Fibroblast of mammary gland (primary cell): ENCODE data around the gene IFITM2.

Source experiments
- DNase-seq: peaks from one replicate; pipeline ENCODE4 v3.0.0-alpha.2; 2010; ENCODE audit warnings: low read depth
- H3K4me3 ChIP-seq: 2 replicates; pipeline ENCODE4 v1.5.1; 2011; ENCODE audit warnings: low read depth, mild to moderate bottlenecking, low read length, moderate library complexity; ENCODE audit not compliant: control insufficient read depth
- TF ChIP-seq, protein P1 (sequence below): conservative IDR thresholded peaks from 2 replicates; pipeline ENCODE4 v1.5.1; 2011; ENCODE audit warnings: low read depth, low read length, inconsistent platforms; ENCODE audit not compliant: control insufficient read depth, insufficient read depth

IFITM2 gene

DNA sequence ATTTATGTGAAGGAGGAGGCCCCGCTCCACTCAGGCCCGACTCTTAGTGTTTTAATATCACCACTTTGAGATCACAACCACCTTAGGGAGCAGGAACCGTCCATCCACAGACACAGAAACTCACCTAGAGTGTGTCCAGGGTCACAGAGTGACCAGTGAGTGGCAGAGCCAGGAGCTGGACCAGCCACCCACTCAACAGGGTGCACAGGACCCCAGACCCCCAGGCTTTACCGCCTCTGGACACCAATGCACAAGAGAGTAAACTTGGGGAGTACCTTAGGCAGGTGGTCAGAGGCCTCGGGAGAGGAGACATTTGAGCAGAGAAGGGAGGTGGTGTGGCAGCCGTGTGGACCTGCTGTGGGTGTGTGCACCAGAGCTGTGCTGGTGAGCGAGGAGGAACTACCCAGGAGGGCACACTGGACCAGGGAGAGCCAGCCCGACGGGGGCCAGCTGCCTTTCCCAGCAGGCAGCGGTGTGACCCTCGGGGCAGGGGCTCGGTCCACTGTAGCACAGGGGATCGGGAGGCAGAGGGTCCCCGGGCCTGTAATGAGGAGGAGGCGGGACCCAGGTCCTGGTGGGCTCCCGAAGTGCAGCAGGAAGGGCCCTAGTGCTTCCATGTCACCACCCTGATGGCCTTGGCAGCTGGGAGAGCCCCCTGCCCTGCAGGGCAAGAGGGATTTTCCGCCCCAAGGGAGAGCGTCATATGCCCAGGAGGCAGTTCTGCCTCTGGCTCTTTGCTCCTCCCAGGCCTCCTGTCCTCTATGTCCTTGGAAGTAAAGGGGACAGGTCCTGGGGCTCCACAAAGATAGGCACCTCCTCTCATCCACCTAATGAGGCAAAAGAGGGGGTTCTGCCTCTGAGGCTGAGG lies 36.9 kb upstream of the IFITM2 start:
- H3K4me3 ChIP-seq, result no peak overlapping the region
- DNase-seq, result no peak
- TF ChIP-seq, protein P1, sequence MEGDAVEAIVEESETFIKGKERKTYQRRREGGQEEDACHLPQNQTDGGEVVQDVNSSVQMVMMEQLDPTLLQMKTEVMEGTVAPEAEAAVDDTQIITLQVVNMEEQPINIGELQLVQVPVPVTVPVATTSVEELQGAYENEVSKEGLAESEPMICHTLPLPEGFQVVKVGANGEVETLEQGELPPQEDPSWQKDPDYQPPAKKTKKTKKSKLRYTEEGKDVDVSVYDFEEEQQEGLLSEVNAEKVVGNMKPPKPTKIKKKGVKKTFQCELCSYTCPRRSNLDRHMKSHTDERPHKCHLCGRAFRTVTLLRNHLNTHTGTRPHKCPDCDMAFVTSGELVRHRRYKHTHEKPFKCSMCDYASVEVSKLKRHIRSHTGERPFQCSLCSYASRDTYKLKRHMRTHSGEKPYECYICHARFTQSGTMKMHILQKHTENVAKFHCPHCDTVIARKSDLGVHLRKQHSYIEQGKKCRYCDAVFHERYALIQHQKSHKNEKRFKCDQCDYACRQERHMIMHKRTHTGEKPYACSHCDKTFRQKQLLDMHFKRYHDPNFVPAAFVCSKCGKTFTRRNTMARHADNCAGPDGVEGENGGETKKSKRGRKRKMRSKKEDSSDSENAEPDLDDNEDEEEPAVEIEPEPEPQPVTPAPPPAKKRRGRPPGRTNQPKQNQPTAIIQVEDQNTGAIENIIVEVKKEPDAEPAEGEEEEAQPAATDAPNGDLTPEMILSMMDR, result no peak

DNA sequence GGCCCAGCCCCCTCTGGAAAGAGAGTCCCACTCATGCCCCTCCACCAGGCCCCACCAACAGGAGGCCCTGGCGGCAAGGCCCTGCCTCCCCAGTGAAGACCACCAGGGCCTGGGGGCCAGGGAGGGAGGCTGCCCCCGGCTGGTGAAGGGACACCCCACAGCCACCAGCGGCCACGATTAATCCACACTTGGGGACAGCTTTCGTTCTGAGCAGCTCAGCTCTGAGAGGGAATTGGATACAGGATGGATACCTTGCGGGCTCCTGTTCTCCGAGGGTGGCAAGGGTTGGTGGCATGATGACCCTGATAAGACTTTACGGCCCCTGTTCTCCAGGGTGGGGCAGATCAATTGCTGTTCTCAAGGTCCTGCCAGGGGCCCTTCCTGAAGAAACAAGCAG lies 36.3 kb upstream of the IFITM2 start:
- H3K4me3 ChIP-seq, result no peak overlapping the region
- DNase-seq, result no peak
- TF ChIP-seq, protein P1, result no peak

DNA sequence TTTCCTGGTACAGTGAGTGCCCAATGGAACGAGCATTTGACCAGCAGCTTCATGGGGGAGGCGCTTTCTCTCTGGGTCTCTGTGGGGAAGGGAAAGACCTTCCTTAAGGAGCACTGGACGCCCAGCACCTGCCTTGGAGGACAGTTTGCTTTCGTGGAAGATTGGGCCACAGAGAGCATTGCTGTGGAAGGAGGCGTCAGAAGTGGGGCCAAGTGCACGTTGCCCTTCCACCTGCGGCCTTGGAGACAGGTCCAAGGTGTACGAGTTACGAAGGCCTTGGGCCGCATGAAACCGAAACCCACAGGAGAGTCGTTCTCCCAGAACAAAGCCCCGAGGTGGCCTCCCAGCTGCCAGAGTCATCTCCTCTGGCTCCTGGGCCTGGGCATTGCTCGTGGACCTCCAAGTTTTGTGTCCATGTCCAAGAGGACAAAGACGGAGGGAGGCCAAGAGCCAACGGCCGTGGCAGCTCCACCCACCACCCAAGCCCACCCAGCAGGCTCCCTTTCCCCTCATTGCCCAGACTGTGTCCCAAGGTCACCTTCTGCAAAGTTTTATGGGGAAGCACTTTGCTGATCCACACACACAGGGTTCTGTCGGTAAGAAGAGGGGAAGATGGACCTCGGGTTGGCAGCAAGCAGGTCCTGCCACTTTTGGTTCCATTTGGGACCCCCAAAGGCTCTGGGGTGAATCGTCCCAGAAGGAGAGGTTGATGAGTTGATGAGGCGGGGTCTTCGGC lies 35.3 kb upstream of the IFITM2 start:
- H3K4me3 ChIP-seq, result no peak overlapping the region
- DNase-seq, result no peak
- TF ChIP-seq, protein P1, result no peak

DNA sequence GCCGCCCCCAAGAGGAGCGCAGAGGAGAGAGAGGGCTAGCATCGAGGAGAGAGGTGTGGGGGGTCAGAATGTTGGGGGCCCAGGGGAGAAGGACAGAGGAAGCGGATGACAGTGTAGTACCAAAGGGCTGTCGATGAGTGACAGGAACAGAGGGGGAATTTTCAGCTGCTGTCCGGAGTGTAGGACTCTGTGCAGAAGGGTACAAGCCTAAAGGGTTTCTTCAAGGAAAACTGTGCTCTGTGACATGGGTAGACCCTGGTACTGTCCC lies 34.8 kb upstream of the IFITM2 start:
- DNase-seq, result no peak
- TF ChIP-seq, protein P1, result no peak
- H3K4me3 ChIP-seq, result no peak overlapping the region

DNA sequence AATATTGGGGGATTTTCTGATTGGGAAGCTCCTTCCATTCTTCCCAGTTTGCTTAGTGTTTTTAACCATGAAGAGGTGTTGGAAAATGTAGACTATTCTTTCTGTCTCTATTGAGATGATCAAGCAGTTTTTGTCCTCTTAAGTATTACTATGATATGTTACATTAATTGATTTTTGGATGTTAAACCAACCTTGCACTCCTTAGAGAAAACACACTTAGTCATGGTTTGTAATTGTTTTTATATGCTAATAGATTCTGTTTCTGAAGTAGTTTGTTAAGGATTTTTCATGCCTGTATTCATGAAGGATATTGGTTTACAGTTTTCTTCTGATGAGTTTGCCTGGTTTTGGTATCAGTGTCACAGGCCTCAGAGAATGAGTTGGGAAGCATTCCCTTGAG lies 31.4 kb upstream of the IFITM2 start:
- DNase-seq, result no peak
- H3K4me3 ChIP-seq, result no peak overlapping the region
- TF ChIP-seq, protein P1, result no peak

DNA sequence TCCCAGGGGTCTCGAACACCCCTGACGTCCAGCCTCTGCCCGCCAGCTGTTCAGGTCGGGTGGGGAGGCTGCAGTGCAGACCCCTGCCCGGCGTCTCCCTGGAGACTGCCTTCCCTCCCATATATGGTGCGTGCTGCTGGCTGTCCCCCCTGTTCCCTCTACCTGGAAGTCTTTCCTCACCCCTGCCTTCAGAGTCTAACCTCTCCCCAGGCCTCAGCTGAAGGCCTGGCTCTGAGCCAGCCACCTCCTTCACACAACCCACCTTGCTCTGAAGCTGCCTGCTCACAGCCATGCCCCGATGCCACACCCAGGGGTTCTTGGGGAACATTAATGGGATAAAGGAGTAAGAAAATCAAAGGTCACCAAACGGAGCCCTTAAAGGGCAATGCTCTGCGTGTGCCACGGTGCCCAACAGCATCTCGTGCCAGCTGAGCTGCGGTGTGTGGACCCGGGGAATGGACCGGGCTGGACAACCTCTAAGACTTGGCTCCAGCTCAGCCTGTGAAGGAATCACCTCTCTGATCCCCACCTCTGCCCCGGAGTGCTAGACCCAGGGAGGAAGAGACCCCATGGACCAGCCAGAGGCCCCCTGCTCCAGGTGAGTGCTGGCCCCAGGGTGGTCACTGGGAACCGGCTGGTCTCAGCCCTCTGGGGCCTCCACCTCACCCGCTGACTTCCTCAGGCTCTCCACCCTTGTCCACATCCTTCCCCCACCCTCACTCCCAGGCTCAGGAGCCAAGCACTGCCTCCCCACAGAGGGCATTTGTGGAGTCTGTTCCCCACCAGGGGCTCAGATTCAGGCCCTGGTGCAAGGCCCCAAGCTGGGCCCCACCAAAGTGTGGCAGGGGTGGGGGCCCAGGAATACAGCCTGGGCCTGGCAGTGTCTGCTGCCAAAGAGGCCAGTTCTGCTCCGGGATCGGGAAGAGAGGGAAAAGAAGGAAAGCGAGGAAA lies 29.3 kb upstream of the IFITM2 start, which contains the start of gene NLRP6:
Gene NLRP6, plus strand, starts transcription at position 407 of the 951 bp plus-strand sequence. Its CDS starts 163 bp downstream, at position 570.
- H3K4me3 ChIP-seq, result no peak within 1 kb of the TSS
- no peak for DNase-seq
- TF ChIP-seq, protein P1, result no peak
